Measurements from ENCODE around the gene RAD51B.

RAD51B gene

GRCh38 chr14:68608574-68608962 lies 789.0 kb downstream of the RAD51B start:
- Histone ChIP-seq H3K27me3 (ENCODE audit: insufficient read depth, poor library complexity, severe bottlenecking) (no peaks in the 10 kb centered on the region), H3K4me3 (replicated peaks; ENCODE audit: insufficient read depth, low read length) (no peak overlapping the region), H3K27ac (replicated peaks) (no peak overlapping the region)
- DNase-seq (ENCODE audit: low read depth in 1 of 2, low spot score in 1 of 2), result no peak
- TF ChIP-seq, protein P1, sequence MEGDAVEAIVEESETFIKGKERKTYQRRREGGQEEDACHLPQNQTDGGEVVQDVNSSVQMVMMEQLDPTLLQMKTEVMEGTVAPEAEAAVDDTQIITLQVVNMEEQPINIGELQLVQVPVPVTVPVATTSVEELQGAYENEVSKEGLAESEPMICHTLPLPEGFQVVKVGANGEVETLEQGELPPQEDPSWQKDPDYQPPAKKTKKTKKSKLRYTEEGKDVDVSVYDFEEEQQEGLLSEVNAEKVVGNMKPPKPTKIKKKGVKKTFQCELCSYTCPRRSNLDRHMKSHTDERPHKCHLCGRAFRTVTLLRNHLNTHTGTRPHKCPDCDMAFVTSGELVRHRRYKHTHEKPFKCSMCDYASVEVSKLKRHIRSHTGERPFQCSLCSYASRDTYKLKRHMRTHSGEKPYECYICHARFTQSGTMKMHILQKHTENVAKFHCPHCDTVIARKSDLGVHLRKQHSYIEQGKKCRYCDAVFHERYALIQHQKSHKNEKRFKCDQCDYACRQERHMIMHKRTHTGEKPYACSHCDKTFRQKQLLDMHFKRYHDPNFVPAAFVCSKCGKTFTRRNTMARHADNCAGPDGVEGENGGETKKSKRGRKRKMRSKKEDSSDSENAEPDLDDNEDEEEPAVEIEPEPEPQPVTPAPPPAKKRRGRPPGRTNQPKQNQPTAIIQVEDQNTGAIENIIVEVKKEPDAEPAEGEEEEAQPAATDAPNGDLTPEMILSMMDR (IDR thresholded peaks at IDR 0.05; ENCODE audit: insufficient read depth, low read length), result no peak
- TF ChIP-seq SPI1 (IDR thresholded peaks at IDR 0.05; ENCODE audit: borderline replicate concordance, low read depth) (no peak), POLR2AphosphoS5 (IDR thresholded peaks at IDR 0.05; ENCODE audit: low read depth) (no peak), GABPA (IDR thresholded peaks at IDR 0.05; ENCODE audit: low read depth) (no peak)
- TF ChIP-seq, protein P2, sequence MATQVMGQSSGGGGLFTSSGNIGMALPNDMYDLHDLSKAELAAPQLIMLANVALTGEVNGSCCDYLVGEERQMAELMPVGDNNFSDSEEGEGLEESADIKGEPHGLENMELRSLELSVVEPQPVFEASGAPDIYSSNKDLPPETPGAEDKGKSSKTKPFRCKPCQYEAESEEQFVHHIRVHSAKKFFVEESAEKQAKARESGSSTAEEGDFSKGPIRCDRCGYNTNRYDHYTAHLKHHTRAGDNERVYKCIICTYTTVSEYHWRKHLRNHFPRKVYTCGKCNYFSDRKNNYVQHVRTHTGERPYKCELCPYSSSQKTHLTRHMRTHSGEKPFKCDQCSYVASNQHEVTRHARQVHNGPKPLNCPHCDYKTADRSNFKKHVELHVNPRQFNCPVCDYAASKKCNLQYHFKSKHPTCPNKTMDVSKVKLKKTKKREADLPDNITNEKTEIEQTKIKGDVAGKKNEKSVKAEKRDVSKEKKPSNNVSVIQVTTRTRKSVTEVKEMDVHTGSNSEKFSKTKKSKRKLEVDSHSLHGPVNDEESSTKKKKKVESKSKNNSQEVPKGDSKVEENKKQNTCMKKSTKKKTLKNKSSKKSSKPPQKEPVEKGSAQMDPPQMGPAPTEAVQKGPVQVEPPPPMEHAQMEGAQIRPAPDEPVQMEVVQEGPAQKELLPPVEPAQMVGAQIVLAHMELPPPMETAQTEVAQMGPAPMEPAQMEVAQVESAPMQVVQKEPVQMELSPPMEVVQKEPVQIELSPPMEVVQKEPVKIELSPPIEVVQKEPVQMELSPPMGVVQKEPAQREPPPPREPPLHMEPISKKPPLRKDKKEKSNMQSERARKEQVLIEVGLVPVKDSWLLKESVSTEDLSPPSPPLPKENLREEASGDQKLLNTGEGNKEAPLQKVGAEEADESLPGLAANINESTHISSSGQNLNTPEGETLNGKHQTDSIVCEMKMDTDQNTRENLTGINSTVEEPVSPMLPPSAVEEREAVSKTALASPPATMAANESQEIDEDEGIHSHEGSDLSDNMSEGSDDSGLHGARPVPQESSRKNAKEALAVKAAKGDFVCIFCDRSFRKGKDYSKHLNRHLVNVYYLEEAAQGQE (IDR thresholded peaks at IDR 0.05; ENCODE audit: insufficient replicate concordance, low read depth), result no peak

GRCh38 chr14:68609012-68609411 lies 789.4 kb downstream of the RAD51B start:
- Histone ChIP-seq H3K4me3 (replicated peaks; ENCODE audit: insufficient read depth, low read length) (no peak overlapping the region), H3K27me3 (ENCODE audit: insufficient read depth, poor library complexity, severe bottlenecking) (no peaks in the 10 kb centered on the region), H3K27ac (replicated peaks) (no peak overlapping the region)
- no peak for DNase-seq (ENCODE audit: low read depth in 1 of 2, low spot score in 1 of 2)
- TF ChIP-seq, protein P2 (IDR thresholded peaks at IDR 0.05; ENCODE audit: insufficient replicate concordance, low read depth), result no peak
- no peak for TF ChIP-seq GABPA (IDR thresholded peaks at IDR 0.05; ENCODE audit: low read depth)
- no peak for TF ChIP-seq POLR2AphosphoS5 (IDR thresholded peaks at IDR 0.05; ENCODE audit: low read depth)
- TF ChIP-seq SPI1 (IDR thresholded peaks at IDR 0.05; ENCODE audit: borderline replicate concordance, low read depth), result no peak
- TF ChIP-seq, protein P1 (IDR thresholded peaks at IDR 0.05; ENCODE audit: insufficient read depth, low read length), result no peak

DNA sequence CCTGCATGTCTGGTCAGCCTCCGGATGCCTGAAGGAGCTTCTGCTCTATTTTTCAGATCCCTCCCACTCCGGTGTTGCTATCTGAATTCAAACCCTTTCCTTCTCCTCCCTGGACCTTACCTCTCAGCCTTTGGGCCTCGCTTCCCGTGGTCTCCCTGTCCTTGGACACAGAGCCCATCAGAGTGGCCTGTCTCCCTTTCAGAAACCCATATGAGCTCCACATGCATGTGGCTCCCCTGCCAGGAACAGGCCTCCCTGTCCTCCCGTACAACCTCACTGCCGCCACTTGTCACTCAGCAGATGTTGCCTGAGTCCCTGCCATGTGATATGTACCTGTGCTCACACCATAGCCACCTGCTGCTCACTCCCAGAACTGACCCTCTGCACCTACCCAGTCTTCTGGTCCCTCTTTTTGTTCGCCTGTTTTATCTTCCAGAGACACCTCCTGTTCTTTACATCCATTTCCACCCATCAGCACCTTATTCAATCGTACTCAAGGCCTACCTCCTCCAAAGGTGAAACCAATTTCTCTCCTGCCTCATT lies 790.7 kb downstream of the RAD51B start:
- Histone ChIP-seq H3K27ac (replicated peaks) (no peak overlapping the region), H3K27me3 (ENCODE audit: insufficient read depth, poor library complexity, severe bottlenecking) (no peaks in the 10 kb centered on the region), H3K4me3 (replicated peaks; ENCODE audit: insufficient read depth, low read length) (no peak overlapping the region)
- TF ChIP-seq GABPA (IDR thresholded peaks at IDR 0.05; ENCODE audit: low read depth) (no peak), POLR2AphosphoS5 (IDR thresholded peaks at IDR 0.05; ENCODE audit: low read depth) (no peak), SPI1 (IDR thresholded peaks at IDR 0.05; ENCODE audit: borderline replicate concordance, low read depth) (no peak)
- TF ChIP-seq, protein P2 (IDR thresholded peaks at IDR 0.05; ENCODE audit: insufficient replicate concordance, low read depth), result no peak
- TF ChIP-seq, protein P1 (IDR thresholded peaks at IDR 0.05; ENCODE audit: insufficient read depth, low read length), result no peak
- no peak for DNase-seq (ENCODE audit: low read depth in 1 of 2, low spot score in 1 of 2)

Measured in HL-60 (cell line).